GM19438 (cell line): ENCODE results near the gene ME3.
A peak's percentile ranks its signal among the peaks of the same experiment; 100 is the strongest.
"Not testable (repeated sequence)": the region's sequence is repeated elsewhere in the genome, so short reads cannot be mapped to it uniquely, and the experiment has no call there.

ENCODE experiments used
- ATAC-seq: cut with Tn5 transposase; IDR thresholded peaks from one replicate; pipeline ENCODE4 v1.9.1; 2021; ENCODE audit warnings: low read depth; ENCODE audit not compliant: unreplicated experiment

The ME3 gene

DNA sequence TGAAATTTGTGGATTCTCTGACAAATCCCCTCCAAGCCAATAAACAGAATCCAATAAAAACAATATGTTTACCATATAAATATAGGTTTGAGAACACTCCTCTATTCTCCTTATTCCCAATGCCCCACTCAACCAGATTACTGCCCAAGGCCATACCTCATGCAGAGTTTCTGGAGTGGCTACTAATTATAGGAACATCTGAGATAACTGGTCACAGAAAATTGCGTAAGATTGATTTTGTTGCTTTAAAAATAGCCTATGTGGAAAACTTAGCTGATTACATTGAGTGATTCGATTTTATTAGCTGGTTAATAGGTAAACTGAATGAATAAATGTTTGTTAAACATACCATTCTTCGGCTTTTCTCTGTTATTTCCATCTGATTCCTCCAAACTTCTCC lies 48.0 kb downstream of the ME3 start:
- ATAC-seq, result no peak

GRCh38 chr11:86623736-86624135 lies 48.7 kb downstream of the ME3 start:
- ATAC-seq, result no peak

- ATAC-seq, result no peak
These were observed 49.3 kb downstream of the ME3 start for GRCh38 chr11:86623041-86623621.

DNA sequence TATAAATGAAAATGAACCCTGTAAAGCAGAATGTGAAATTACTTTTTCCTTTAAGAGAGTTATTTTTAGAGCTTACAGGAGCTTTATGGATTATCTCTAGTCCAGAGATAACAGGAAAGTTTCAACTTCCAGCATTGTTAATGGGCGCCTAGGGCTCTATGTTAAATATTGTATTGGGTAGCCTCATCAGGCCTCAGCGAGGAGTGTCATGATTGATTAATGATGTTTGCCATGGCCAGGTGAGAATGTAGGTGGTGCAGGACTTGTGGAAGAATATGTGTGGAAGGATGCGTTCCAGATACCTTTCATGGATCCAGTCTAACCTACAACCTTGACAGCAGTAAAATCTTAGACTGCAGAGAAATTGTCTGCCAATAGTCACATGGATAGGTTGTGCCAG lies 50.6 kb downstream of the ME3 start:
- no peak for ATAC-seq

GRCh38 chr11:86620891-86621521 lies 51.4 kb downstream of the ME3 start:
- no peak for ATAC-seq

GRCh38 chr11:86619428-86619827 lies 53.0 kb downstream of the ME3 start:
- not testable (repeated sequence) for ATAC-seq

DNA sequence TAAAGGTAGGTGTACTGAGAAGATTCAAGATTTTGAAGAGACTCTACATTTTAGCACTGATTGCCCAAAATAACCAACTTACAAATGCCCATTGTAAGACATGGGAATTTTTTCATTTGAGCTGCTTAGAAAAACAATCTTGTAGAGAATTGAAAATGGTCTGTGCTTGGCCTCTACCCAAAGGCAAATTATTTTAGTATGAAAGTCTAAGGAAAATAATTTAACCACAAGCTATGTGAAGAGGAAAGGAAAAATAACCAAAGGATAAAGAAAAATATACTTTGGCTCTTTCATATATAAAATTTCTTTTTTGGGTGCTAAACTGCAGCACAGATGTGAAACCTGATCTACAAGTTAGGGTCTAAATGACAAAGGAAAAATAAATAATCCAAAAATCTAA lies 54.9 kb downstream of the ME3 start:
- ATAC-seq, result no peak

DNA sequence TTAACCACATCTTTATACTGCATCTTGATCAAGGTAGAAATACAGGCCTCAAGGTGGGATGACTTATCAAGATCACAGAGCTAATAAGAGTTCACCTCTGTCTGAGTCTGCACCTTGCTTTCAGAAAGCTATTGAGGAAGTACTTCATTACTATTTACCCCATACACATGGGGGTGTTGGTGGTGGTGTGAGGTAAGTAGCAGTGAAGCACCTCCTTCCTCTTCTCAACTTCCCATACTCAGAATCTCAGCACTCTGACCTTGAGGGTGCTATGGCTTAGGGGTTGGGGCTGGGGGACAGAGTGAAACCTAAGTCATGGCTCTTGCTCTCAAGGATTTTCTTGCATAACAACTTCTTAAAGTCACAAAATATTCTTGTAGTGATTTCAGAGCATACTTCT lies 56.9 kb downstream of the ME3 start:
- no peak for ATAC-seq

DNA sequence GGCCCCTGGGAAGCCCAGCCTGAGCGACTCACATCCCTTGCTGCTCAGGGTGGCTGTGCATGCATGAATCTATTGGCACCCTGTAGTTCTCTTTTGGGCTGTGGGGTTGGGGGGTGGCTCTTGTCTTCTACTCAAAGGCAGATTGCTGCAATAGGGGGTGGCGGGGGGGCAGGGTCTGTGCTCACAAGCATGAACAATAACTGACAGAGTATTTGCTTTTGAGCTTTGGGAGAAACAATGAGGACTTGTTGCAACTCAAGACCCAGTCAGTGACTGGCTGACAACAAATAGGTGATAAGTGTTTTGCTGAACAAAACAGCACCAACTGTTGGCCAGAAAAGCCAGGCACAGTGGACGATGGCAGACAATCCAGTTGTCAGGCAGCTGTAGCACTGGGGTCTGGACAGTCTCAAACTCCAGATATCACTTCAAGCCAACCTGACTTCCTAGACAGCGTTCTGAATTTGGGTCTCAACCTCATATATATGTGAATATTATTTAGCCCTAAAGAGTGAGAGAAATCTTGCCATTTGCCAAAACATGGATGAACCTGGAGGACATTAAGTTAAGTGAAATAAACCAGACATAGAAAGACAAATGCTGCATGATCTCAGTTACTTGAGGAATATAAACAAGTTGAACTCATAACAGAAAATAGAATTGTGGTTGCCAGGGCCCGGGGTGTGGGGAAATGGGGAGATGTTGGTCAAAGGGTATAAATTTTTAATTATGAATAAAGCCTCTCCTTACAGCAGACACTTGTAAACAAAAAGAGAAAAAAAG lies 61.7 kb downstream of the ME3 start:
- ATAC-seq, result no peak

GRCh38 chr11:86608251-86608799 lies 64.1 kb downstream of the ME3 start:
- ATAC-seq, result peak; percentile 93

- ATAC-seq, result no peak
These were observed 65.5 kb downstream of the ME3 start for GRCh38 chr11:86606836-86607481.

DNA sequence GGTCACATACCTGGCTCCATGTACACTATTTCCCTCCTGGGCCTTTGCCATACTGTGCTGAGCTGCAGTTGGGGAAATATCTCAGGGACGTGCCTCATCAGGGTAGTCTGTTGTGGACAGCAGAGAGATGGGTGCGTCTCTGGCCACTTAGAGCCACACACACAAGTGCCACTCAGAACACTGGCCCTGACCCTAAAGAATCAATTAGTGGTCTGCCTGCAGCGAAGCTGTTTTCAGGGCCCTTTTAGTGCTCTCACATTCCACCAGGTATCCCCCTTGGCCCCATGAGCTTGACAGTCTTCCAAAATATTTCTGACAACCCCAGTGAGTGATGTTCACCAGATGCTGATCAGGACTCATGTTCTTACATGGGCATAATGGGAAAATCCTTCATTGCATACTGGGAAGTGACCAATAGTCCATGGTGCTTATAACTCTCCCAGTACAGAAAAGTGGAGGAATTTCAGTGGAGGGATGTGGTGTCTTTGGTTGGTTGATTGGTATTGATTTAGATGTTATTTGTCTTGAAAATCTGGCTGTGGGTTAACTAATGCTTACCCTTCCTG lies 66.1 kb downstream of the ME3 start:
- no peak for ATAC-seq

DNA sequence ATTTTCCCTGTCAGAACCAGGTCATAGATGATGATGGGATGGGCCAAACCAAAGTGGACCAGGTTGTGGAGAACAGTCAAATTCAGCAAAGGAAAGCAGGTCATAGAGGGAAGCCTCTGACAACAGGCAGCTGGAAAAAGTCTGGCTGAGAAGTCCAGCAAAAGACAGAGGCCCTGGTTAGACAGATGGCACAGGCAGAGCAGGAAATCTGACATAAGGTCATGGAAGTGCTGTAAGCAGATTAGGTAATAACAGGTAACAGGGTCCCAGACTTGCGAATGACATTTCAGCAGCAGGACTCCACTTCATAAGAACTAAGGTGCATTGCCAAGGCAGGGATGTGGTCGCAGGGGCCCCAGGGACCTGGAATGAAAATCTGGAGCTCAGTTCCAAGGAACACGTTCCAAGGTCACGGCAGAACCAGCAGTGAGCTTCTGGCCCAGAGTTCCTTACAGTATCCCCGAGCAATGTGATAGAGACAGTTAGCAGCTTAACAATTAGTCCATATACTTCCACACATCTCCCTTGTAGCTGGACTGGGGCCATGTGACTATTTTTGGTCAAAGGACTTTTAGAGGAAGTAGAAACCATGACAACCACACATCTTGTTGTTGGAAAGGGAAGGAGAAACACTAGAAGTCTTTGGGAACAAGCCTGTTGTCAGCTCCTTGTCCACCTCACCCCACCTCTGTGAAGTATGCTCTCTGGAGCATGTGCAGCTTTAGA lies 75.4 kb downstream of the ME3 start:
- no peak for ATAC-seq

- ATAC-seq, result no peak
These were observed 76.5 kb downstream of the ME3 start for GRCh38 chr11:86595955-86596354.

- no peak for ATAC-seq
These were observed 77.0 kb downstream of the ME3 start for GRCh38 chr11:86595451-86595850.

DNA sequence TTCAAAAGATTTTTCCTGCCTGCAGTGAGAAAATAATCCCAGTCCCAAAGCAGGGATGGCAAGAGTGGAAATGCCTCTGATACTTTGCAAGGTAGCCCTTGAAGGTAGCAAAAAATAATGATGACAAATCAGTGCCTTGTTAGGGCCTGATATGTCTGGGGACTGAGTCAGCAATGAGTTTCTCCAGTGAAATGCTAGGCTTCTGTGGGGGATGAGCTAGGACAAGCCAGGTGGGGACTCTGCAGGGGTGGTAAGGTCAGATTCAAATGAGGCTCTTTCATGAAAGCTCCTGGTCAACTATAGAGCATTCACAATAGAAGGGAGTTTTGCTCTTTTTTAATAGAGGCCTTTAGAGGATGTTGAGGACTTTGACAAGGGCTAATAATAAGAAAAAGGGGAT lies 77.7 kb downstream of the ME3 start:
- no peak for ATAC-seq

DNA sequence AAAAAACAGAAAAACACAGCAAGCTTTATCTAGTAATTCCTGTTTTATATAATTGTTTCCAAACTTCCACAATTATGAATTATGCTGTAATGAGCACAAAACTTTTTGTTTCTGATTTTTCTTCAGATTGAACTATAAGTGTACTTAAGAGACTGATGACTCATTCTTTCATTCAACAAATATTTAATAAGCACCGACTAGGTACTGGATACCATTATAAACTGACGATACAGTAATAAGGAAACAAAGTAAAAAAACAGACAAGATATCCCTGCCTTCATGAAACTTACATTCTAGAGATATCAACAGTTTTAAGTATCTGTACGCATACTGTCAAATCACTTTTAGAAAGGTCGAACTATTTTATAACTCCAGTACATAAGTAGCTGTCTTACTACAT lies 78.6 kb downstream of the ME3 start:
- no peak for ATAC-seq

DNA sequence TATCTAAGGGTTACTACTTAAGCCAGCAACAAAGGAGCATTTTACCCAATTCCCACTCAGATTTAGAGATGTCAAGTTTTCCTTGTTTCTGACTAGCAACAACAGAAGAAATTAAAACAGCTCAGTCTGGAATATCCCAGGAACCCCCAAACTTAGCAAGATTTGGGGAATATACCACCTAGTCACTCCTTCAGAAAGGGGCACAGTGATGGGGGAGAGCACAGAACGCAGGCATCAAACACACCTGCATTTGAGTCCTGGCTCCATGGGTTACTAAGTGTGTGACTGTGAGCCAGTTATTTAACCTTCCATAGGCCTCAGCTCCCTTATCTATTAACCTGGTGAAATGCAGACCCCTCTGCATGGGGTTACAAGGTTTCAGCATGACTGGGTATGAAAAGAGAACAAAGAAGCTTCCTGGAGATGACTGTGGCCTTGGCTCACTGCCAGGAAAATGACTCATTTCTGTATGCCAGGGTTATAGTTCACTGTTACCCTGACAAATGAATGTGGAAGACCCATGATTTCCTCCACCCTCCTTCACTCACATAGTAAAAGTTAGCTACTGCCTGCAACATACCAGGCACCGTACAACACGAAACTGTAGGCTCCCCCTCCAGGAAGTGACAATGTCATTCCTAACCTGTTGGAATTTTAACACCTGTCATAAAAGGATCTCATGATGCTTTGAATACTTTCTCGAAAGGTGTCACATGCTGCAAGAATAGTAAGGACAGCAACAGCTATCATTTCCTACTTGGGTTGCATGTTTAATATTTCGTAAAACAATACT lies 79.6 kb downstream of the ME3 start:
- ATAC-seq, result peak; percentile 95

DNA sequence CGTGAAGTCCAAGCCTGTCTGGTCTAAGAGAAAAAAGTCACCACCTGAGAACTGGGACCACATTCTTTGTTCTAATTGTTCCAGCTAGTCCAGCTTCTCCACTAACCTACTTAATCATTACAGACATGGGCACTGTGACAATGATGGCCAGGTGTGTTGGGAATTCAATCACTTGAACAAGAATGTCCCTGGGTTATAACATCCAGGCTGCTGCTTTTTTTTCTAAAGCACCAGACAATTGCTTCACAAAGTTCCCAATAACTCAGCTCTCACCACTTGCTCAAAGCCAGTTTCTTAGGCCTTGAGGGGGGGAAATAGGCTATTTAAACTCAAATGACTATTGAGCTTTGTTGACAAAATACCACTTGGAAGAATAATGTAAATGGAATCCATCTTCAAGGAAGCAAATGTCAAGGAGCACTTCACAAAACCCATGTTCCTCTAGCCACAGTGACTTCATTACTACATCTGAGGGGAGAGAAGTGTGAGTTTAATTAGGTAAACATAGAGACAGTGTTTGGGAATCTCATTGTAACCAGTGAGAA lies 80.3 kb downstream of the ME3 start:
- ATAC-seq, result no peak
